Measurements from ENCODE around the gene CALN1. TPM values are rescaled to one million over a fixed set of nuclear protein-coding genes. Genes with fewer than 3 reads are reported as not detected.

CALN1 gene
- total RNA-seq, 6 experiments from 2014 or later = 0.06 to 0.98 (median 0.34) TPM

GRCh38 chr7:71777278-71777677 is 634.9 kb downstream of the CALN1 start:
- DNase-seq = no peak
- intact Hi-C loops (cut with DNase I) = no loop called here

DNA sequence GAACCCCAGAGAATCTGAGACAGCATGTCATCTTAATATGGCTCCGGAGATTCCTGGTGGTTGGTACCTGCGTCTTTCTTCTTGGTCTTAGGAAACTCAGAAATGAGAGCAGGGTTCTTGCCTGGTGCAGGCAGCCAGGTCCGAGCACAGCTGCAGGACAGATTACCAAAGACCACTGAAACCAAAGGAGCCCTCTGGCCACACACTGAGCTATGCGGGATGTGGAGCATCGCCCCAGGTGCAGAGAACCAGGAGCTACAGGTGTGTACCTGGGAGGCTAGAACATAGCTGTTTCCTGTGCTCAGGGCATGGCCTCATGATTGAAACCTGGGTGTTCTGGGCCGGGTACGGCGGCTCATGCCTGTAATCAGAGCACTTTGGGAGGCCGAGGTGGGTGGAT is 635.4 kb downstream of the CALN1 start:
- 80% methylated on average over 3 of the region's 9 CpGs for WGBS (ENCODE audit: insufficient coverage, low coverage, low lambda C conversion rate, missing lambda C conversion rate)

More at GRCh38 chr7:71777278-71777677, 634.9 kb downstream of the CALN1 start:
- H3K36me3 ChIP-seq = no peaks in the 10 kb centered on the region
- H3K27me3 ChIP-seq = no peaks in the 10 kb centered on the region
- ATAC-seq = no peak
- H3K4me3 ChIP-seq = no peak overlapping the region
- H3K4me1 ChIP-seq = no peaks in the 10 kb centered on the region
- H3K27ac ChIP-seq = no peak overlapping the region
- no peak for TF ChIP-seq POLR2A (IDR thresholded peaks at IDR 0.05)
- TF ChIP-seq, protein P1, sequence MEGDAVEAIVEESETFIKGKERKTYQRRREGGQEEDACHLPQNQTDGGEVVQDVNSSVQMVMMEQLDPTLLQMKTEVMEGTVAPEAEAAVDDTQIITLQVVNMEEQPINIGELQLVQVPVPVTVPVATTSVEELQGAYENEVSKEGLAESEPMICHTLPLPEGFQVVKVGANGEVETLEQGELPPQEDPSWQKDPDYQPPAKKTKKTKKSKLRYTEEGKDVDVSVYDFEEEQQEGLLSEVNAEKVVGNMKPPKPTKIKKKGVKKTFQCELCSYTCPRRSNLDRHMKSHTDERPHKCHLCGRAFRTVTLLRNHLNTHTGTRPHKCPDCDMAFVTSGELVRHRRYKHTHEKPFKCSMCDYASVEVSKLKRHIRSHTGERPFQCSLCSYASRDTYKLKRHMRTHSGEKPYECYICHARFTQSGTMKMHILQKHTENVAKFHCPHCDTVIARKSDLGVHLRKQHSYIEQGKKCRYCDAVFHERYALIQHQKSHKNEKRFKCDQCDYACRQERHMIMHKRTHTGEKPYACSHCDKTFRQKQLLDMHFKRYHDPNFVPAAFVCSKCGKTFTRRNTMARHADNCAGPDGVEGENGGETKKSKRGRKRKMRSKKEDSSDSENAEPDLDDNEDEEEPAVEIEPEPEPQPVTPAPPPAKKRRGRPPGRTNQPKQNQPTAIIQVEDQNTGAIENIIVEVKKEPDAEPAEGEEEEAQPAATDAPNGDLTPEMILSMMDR (IDR thresholded peaks at IDR 0.05) = no peak
- no peaks in the 10 kb centered on the region for H3K9me3 ChIP-seq
- WGBS (ENCODE audit: insufficient coverage, low coverage, low lambda C conversion rate, missing lambda C conversion rate) = 77% methylated on average over 8 of the region's 8 CpGs

GRCh38 chr7:71775648-71776047 is 636.5 kb downstream of the CALN1 start:
- intact Hi-C loops (cut with DNase I) = no loop called here
- H3K36me3 ChIP-seq = no peaks in the 10 kb centered on the region
- H3K9me3 ChIP-seq = no peaks in the 10 kb centered on the region
- DNase-seq (no peak), ATAC-seq (no peak)
- H3K27ac ChIP-seq = no peak overlapping the region
- H3K4me3 ChIP-seq = no peak overlapping the region
- H3K4me1 ChIP-seq = no peaks in the 10 kb centered on the region
- TF ChIP-seq, protein P1 (IDR thresholded peaks at IDR 0.05) = no peak
- no peak for TF ChIP-seq POLR2A (IDR thresholded peaks at IDR 0.05)
- no peaks in the 10 kb centered on the region for H3K27me3 ChIP-seq
- WGBS (ENCODE audit: insufficient coverage, low coverage, low lambda C conversion rate, missing lambda C conversion rate) = 65% methylated on average over 5 of the region's 5 CpGs

More for the DNA sequence above, 635.4 kb downstream of the CALN1 start:
- DNase-seq (no peak), ATAC-seq (no peak)
- TF ChIP-seq, protein P1 (IDR thresholded peaks at IDR 0.05) = no peak
- no peak for TF ChIP-seq POLR2A (IDR thresholded peaks at IDR 0.05)
- Histone ChIP-seq H3K4me1 (no peaks in the 10 kb centered on the region), H3K27me3 (no peaks in the 10 kb centered on the region), H3K27ac (no peak overlapping the region), H3K4me3 (no peak overlapping the region), H3K9me3 (no peaks in the 10 kb centered on the region), H3K36me3 (no peaks in the 10 kb centered on the region)
- intact Hi-C loops (cut with DNase I) = no loop called here

DNA sequence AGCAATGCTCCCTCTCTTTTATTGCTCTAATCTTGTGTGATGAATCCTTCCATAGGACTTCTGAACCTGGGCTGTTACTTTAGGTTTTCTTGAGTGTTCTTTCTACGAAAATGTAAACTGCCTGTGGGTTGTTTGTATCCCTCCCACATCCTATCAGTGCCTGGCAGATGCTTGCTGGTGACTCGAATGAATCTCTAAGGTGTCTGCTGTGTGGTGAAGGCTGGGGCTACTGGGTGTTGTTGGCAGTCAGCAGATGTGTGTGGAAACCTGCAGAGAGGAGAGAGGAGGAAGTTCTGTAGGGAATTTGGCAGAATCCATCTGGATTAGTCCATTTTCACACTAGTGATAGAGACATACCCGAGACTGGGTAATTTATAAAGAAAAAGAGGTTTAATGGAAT is 639.4 kb downstream of the CALN1 start:
- Histone ChIP-seq H3K4me3 (no peak overlapping the region), H3K27ac (no peak overlapping the region), H3K4me1 (no peaks in the 10 kb centered on the region), H3K9me3 (no peaks in the 10 kb centered on the region), H3K36me3 (no peaks in the 10 kb centered on the region), H3K27me3 (no peaks in the 10 kb centered on the region)
- DNase-seq = no peak
- 30% methylated on average over 3 of the region's 3 CpGs for WGBS (ENCODE audit: insufficient coverage, low coverage, low lambda C conversion rate, missing lambda C conversion rate)
- no peak for TF ChIP-seq POLR2A (IDR thresholded peaks at IDR 0.05)
- TF ChIP-seq, protein P1 (IDR thresholded peaks at IDR 0.05) = no peak
- intact Hi-C loops (cut with DNase I) = no loop called here
- no peak for ATAC-seq
